Suppressor macrophage (primary cell): ENCODE measurements around the gene TYROBP.

Experiments used
- DNase-seq, 4 experiments: peaks; one replicate each; pipeline ENCODE4 v3.0.0-alpha.2; 2020 to 2022

TYROBP gene

DNA sequence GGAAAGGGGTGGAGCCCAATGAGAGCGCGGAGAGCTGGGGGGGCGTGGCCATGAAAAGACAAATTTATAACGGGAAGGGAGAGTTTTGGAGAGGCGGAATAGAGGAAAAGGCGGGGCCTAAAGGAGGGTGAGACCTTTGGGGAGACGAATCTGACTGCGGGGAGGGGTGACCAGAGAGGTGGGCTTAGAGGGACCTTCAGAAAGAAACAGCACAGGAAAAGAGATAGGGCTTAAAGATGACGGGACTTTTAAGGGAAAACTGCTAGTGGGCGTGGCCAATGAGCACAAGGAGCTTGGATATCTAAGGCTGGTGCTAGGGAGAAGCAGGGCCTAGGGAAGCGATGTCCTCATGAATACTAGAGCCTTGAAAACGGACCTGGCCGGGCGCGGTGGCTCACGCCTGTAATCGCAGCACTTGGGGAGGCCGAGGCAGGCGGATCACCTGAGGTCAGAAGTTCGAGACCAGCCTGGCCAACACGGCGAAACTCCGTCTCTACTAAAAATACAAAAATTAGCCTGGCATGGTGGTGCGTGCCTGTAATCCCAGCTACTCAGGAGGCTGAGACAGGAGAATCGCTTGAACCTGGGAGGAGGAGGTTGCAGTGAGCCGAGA is 37.9 kb downstream of the TYROBP start:
- peak in 2 of 4 experiments; percentile 34 for DNase-seq

DNA sequence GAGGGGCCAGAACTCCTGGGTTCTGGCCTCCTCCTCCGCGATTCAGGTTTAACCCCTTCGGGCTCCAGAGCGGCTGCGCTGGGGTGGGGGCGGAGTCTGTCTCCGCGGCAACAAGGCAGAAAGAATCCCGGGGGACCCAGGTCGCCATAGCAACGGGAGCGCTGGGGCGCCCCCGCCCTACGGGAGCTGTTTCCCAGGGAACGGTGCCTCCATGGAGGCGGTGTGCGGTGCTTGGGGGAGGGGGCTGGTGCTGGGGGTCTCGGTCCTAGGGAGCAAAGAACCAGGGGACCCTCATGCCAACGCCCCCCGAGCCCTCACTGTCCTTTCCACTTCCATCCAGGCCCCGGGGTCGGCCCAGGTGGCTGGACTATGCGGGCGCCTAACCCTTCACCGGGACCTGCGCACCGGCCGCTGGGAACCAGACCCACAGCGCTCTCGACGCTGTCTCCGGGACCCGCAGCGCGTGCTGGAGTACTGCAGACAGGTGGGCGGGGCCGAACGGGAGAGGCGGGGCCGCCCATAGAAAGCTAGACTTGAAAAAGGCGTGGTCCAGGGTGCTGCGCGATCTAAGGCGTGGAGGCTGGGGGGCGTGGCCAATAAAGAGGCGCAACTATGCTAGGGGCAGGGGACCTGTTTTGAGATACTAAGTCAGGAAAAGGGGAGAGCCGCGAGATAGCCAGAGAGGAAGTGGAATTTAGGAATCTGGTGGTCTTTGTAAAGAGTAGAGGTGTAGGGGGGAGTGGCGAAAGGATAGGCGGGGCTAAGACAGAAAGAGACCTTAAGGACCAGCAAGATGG is 38.6 kb downstream of the TYROBP start:
- peak; percentile 62 to 83 (median 70) for DNase-seq

DNA sequence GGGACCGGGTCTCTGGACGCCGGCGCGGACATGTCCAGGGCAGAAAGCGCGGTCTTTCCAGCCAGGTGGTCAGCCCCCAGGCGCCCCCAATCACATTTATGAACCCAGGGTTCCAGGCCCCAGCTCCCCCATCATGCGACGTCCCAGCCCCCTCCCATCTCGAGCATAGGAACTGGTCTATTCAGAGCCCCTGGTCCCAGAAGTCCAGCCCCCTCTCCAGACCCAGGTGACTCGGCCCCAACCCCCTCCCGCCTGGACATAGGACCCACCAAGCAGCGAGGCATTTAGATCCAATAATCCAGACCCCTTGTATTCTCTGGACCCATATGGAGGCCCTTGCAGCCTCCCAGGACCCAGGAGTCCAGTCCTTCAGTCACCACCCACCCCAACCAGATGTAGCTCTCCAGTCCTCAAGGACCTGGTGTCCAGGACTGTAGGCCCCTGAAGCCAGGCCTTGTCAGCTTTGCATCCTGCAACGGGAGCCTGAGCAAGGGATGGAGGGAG is 39.2 kb downstream of the TYROBP start:
- DNase-seq, result no peak

DNA sequence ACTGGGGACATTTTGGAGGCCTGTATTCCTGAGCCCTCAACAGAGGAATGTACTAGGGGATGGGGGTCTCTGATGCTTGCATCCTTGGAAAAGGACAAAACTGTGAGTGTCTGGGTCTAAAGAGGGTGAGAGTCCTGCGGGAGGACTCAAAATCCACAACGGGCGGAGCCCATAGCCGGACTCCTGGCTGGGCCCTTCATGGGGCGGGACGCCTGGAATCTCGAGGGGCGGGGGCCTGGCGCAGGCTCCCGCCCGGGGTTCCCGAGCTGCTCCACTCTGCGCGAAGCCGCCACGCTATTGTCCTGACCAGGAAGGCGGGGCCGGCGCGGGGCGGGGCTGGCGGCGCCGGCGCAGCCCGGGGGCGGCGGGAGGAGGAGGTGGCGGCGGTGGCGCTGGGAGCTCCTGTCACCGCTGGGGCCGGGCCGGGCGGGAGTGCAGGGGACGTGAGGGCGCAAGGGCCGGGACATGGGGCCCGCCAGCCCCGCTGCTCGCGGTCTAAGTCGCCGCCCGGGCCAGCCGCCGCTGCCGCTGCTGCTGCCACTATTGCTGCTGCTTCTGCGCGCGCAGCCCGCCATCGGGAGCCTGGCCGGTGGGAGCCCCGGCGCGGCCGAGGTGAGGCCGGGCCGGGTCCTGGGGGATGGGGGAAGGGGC is 39.8 kb downstream of the TYROBP start, which contains the start of gene APLP1:
Gene APLP1, plus strand, starts transcription at position 403 of the 651 bp plus-strand sequence. Its CDS starts 63 bp downstream, at position 466.
- DNase-seq, result peak in 3 of 4 experiments; percentile 41 to 81 (median 71)

DNA sequence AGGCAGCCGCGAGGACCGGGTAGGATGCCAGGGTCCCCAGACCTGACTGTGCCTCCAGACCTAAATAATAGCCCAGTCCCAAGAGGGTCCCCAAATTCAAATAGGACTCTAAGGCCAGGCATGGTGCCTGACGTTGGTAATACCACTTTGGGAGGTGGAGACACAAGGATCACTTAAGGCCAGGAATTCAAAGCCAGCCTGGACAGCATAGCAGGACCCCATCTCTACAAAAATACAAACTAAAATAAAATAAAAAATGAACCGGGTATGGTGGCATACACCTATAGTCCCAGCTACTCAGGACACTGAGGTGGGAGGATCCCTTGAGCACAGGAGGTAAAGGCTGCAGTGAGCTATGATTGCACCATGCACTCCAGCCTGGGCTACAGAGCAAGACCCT is 45.1 kb downstream of the TYROBP start:
- no peak for DNase-seq

DNA sequence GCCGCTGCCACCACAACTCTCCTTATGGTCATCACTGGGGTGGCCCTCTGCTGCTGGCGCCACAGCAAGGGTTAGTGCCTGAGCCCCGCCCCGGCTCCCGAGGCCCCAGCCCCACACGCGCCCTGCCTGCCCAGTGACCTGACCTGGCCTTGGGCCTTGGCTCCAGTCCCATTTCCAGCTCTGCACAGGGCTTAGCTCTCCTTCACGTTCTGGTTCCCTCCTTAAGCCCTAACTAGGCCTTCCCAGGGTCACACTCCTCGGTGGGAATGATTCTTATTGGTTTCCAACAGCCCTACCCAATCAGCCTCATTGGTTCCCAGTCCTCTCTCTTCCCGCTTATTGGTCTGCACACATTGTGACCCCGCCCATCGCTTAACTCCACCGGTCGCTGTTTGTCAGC is 45.6 kb downstream of the TYROBP start:
- no peak for DNase-seq

DNA sequence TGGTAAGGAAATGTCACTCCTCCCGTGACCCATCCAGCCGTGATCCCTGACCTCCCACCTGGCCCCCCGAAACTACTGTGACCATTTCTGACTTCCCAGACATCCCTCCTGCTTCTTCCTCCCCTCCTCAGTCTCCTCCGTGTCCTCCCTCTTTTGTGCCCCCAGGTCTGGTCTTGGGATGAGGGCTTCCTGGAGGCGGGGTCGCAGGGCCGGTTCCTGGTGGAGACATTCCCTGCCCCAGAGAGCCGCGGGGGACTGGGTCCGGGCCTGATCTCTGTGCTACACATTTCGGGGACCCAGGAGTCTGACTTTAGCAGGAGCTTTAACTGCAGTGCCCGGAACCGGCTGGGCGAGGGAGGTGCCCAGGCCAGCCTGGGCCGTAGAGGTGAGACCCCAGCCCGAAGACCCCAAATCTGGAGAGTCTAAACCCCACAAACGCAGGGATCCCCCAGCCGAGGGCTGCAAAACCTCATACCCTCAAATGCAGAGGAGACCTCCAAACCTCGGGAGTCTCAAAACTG is 46.4 kb downstream of the TYROBP start:
- no peak for DNase-seq

DNA sequence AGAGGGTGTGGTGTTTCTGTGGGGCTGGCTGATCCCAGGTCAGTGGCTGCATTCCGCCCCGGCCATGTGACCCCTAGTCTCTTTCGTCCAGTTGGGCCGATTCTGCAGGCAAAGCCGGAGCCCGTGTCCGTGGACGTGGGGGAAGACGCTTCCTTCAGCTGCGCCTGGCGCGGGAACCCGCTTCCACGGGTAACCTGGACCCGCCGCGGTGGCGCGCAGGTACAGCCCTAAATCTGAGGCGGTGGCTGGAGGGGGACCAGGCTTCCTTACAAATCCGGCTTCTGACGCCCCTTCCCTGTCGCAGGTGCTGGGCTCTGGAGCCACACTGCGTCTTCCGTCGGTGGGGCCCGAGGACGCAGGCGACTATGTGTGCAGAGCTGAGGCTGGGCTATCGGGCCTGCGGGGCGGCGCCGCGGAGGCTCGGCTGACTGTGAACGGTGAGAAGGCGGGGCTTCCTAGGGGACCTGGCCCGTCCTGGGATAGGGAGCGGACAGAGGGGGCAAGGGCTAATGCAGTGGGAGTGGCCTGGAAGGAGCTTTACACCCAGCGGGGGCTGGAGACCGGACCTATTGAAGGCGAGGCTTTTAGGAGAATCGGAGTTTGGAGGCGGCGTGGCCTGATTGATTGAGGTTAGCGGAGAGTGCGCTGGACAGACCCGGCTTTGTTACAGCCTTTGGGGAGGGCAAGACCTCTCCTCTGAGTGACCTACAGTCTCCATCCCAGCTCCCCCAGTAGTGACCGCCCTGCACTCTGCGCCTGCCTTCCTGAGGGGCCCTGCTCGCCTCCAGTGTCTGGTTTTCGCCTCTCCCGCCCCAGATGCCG is 47.1 kb downstream of the TYROBP start:
- DNase-seq, result no peak

DNA sequence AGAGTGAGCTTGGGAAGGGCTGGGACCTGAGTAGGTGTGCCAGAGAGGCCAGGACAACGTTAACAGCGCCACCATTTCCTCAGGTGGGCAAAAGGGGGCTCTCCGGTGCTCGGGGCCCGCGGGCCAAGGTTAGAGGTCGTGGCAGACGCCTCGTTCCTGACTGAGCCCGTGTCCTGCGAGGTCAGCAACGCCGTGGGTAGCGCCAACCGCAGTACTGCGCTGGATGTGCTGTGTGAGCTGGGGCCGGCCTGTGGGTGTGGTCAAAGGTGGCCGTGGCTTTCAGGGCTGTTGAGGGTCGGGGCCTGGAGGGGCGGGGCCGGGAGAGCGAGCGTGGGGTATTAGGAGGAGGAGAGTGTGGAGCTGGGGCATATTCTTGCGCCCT is 47.7 kb downstream of the TYROBP start:
- DNase-seq, result no peak

DNA sequence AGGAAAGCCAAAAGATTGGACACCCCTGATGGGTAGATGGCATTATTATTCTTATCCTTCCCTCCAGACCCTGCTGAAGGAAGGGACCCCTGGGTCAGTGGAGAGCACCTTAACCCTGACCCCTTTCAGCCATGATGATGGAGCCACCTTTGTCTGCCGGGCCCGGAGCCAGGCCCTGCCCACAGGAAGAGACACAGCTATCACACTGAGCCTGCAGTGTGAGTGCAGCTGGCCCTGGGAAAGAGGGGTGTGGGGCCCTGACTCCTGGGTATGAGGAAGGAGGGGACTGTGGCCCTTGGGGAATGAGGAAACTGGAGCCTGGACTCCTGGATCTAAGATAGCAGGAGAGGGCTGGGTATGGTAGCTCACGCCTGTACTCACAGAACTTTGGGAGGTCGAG is 48.7 kb downstream of the TYROBP start:
- DNase-seq, result no peak

DNA sequence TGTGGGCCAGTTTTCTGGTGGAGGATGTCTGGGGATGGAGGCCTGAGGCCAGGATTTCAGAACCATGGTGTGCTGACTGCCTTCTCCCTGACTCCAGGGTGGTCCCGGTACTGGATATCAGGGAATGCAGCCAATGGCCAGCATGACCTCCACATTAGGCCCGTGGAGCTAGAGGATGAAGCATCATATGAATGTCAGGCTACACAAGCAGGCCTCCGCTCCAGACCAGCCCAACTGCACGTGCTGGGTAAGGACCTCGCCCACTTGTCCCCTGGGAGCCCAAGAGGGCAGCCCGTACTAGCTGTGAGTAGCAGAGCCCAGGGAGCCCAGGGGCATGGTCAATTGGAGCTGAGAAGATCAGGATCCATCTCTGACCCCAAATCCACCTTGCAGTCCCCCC is 49.8 kb downstream of the TYROBP start:
- DNase-seq, result no peak

DNA sequence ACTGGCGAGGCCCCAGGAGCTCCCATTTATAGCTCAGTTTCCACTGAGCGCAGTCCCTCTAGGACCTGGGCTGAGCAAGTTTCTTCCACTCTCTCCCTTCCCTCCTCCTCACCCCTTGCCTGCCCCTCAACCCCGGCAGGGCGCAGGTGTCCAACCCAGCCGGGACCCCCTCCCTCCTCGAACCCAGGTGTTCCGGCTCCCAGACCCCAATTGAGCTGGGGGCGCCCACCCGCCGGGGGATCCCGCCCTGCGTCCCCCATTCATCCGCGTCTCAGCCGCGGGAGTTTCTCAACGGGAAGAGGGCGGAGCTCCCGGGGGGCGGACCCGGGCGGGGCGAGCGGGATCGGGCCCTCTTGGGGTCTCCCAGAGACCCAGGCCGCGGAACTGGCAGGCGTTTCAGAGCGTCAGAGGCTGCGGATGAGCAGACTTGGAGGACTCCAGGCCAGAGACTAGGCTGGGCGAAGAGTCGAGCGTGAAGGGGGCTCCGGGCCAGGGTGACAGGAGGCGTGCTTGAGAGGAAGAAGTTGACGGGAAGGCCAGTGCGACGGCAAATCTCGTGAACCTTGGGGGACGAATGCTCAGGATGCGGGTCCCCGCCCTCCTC is 51.4 kb downstream of the TYROBP start, which contains the start of gene KIRREL2:
Gene KIRREL2, plus strand, starts transcription at position 366 of the 604 bp plus-strand sequence. Its CDS starts 209 bp downstream, at position 575.
- peak in 2 of 4 experiments; percentile 26 to 38 for DNase-seq
